ENCODE measurements around the gene TMEM72.
A peak's percentile ranks its signal among the peaks of the same experiment; 100 is the strongest.

Gene TMEM72

DNA sequence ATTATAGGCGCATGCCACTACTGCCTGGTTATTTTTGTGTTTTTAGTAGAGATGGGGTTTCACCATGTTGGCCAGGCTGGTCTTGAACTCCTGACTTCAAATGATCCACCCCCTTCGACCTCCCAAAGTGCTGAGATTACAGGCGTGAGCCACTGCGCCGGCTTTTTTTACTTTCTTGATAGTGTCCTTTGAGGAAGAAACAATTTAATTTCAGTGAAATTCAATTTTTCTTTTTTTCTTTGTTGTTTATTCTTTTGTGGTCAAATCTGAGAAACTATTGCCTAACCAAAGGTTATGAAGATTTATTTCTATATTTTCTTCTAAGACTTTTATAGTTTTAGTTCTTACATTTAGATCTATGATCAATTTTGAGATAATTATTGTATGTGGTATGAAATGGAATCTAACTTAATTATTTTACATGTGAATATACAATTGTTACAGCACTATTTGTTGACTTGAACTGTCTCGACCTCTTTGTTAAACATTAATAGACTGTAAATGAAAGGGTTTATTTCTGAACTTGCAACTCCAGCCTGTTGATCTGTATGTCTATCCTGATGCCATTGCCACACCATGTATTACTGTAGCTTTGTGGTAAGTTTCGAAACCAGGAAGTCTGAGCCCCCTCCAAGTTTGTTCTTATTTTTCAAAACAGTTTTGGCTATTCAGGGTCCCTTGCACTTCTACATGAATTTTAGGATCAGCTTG lies 28.7 kb downstream of the TMEM72 start:
- TF ChIP-seq, protein P1, sequence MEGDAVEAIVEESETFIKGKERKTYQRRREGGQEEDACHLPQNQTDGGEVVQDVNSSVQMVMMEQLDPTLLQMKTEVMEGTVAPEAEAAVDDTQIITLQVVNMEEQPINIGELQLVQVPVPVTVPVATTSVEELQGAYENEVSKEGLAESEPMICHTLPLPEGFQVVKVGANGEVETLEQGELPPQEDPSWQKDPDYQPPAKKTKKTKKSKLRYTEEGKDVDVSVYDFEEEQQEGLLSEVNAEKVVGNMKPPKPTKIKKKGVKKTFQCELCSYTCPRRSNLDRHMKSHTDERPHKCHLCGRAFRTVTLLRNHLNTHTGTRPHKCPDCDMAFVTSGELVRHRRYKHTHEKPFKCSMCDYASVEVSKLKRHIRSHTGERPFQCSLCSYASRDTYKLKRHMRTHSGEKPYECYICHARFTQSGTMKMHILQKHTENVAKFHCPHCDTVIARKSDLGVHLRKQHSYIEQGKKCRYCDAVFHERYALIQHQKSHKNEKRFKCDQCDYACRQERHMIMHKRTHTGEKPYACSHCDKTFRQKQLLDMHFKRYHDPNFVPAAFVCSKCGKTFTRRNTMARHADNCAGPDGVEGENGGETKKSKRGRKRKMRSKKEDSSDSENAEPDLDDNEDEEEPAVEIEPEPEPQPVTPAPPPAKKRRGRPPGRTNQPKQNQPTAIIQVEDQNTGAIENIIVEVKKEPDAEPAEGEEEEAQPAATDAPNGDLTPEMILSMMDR (IDR thresholded peaks at IDR 0.05; ENCODE audit: control extremely low read depth, extremely low read depth, low read depth, missing control alignments): no peak
- POLR2A ChIA-PET: no interaction called here
- CTCF ChIA-PET: interaction anchor here (13.5 to 15.9 kb wide), 2 partner anchors 6 to 8 kb away, joined by 211 read pairs; no protein-coding TSS in a partner anchor
- DNase-seq (ENCODE audit: extremely low spot score): no peak

DNA sequence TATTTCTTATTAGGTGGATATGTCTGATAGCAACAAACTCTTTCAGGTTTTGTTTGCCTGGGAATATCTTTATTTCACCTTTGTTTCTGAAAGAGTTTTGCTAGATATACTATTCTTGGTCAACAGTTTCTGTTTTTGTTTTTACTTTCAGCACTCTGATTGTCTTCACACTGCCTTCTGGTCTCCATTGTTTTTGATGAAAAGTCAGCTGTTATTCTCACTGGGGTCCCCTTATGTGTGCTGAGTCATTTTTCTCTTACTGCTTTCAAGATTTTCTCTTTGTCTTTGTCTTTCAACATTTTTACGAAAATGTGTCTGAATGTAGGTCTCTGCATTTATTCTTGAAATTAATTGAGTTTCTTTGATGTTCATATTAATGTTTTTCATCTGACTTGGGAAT lies 33.2 kb downstream of the TMEM72 start:
- CTCF ChIA-PET: interaction anchor here (1.2 to 15.9 kb wide), 2 partner anchors 9 to 11 kb away, joined by 3 to 211 read pairs; no protein-coding TSS in a partner anchor
- POLR2A ChIA-PET: no interaction called here
- TF ChIP-seq, protein P1 (IDR thresholded peaks at IDR 0.05; ENCODE audit: control extremely low read depth, extremely low read depth, low read depth, missing control alignments): no peak
- no peak for DNase-seq (ENCODE audit: extremely low spot score)

DNA sequence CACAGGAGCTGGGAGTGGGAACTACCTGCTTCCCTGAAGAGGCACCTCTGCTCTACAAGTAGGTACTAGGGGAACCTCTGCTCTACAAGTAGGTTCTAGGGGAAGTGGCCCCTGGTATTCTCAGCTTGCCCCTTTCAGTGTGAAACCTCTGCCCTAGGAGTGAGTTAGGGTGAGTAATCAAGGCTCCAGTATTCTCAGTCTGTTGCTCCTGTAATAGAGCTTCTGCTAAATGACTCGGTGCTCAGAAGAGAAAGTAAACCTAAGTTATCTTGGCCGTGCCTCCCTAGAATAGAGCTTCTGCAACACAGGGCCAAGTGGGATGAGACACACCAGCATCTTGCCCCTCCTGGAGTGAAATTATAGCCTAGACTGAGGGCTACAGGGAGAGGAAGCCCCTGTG lies 35.1 kb downstream of the TMEM72 start:
- CTCF ChIA-PET: interaction anchor here (0.9 to 15.9 kb wide), 5 partner anchors 13 to 50 kb away, joined by 3 to 211 read pairs (median 4); partner anchors contain the start of gene RASSF4
- DNase-seq (ENCODE audit: extremely low spot score): no peak
- POLR2A ChIA-PET: interaction anchor here (0.7 kb wide), 1 partner anchor 33 kb away, joined by 4 read pairs; the partner anchor contains the start of gene DEPP1
- TF ChIP-seq, protein P1 (IDR thresholded peaks at IDR 0.05; ENCODE audit: control extremely low read depth, extremely low read depth, low read depth, missing control alignments): no peak

DNA sequence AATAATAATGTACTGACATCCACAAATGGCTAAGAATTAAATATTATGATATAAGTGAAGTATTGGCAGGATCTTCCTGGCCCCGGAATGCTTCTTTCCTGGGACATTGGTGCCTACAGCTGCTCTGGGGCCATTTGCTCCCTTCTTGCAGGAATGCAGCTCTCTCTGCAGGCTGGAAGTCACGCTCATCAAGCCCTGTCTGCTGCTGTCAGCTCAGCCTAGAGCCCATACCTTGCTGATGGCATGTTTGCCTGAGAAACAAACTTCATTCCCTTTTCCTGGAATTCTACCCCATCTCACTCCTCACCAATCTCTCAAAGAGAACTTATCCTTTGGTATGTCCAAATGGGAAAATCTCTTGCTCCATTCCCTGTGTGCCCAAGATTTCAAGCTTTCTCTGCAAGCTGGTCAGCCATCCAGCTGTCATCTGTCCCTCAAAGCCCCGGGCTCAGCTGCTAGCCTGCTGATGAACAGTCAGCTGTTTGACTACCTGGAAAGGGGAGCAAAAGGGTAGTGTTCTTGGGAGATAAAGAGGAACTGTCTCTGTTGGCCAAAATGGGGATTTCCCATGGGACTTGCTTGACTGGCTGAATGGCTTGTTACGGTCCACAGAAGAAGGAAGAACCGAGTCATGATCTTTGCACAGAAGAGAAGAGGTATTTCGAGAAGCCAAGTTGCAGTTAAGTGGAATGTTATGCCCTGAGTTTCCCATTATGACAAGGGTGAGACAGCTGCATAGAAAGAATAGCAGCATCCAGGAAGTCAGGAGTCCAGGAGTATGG lies 36.4 kb downstream of the TMEM72 start:
- TF ChIP-seq, protein P1 (IDR thresholded peaks at IDR 0.05; ENCODE audit: control extremely low read depth, extremely low read depth, low read depth, missing control alignments): no peak
- ChIA-PET CTCF (interaction anchor here (0.9 to 15.9 kb wide), 7 partner anchors 14 to 45 kb away, joined by 3 to 211 read pairs (median 7); partner anchors contain the start of genes DEPP1 and RASSF4), POLR2A (no interaction called here)
- DNase-seq (ENCODE audit: extremely low spot score): peak; percentile 53

DNA sequence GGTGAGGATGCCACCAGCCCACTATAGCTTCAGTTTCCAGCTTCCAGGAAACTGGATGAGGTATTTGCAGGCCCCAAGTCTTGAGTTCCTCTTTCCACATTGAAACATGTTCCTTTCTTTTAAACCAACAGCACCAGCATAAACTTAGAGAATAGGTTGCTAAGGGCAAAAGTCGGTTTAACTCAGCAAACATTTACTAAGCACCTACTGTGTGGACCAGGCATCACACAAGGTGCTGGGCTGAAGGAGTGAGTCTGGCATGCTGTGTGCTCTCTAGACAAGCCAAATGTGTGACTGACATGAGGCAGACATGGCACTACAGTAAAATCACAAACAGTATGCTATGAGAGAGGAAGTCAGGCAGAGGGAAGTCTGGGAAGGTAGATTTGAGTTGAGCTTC lies 37.5 kb downstream of the TMEM72 start:
- TF ChIP-seq, protein P1 (IDR thresholded peaks at IDR 0.05; ENCODE audit: control extremely low read depth, extremely low read depth, low read depth, missing control alignments): no peak
- CTCF ChIA-PET: interaction anchor here (1.3 to 15.9 kb wide), 5 partner anchors 15 to 44 kb away, joined by 3 to 211 read pairs (median 9); partner anchors contain the start of genes DEPP1 and RASSF4
- no peak for DNase-seq (ENCODE audit: extremely low spot score)
- POLR2A ChIA-PET: interaction anchor here (1.0 kb wide), 1 partner anchor 29 kb away, joined by 3 read pairs; no protein-coding TSS in a partner anchor

DNA sequence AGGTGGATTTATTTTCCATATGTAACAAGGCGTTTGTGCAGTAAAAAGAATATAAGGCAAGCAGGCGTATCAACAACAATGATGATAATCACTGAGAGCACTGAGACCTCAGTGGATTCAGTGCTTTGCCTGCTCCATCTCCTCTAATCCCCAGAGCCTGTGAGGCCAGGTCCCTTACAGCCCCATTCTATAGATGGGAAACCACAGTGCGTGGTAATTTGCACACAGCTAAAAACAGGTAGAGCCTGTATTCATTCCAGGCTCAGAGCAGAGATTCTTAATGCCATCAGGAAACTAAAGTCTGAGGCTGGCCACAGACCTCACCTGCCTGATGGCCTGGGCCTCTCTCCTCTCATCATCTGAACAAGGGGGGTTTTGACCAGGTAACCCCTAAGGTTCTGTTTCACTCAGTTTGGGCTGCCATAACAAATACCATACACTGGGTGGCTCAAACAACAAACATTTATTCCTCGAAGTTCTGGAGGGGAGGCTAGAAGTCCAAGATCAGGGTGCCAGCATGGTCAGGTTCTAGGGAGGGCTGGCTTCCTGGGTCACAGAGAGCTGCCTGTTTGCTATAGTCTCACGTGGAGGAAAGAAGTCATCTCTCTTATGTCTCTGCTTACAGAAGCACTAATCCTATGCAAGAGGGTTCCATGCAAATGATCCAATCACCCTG lies 38.1 kb downstream of the TMEM72 start:
- ChIA-PET POLR2A (interaction anchor here (1.0 kb wide), 1 partner anchor 29 kb away, joined by 3 read pairs; no protein-coding TSS in a partner anchor), CTCF (interaction anchor here (1.4 to 15.9 kb wide), 4 partner anchors 15 to 30 kb away, joined by 6 to 211 read pairs (median 79); partner anchors contain the start of genes DEPP1 and RASSF4)
- TF ChIP-seq, protein P1 (IDR thresholded peaks at IDR 0.05; ENCODE audit: control extremely low read depth, extremely low read depth, low read depth, missing control alignments): no peak
- DNase-seq (ENCODE audit: extremely low spot score): no peak

All from GM10248 (cell line).